Esophagus (tissue), 2 donors: ENCODE data around the gene CCDC9. TPM values are rescaled to one million over a fixed set of nuclear protein-coding genes. Genes with fewer than 3 reads are reported as not detected.

Experiments
- H3K27ac ChIP-seq, 2 donors: one replicate each; pipeline ENCODE4 v1.5.1; 2013; ENCODE audit warnings: low read depth in 2 of 2, mild to moderate bottlenecking in 2 of 2, inconsistent platforms in 1 of 2, low read length in 1 of 2, moderate library complexity in 1 of 2
- H3K27me3 ChIP-seq, 2 donors: one replicate each; pipeline ENCODE4 v1.6.1; 2013; ENCODE audit warnings: low read length in 2 of 2, control low read depth in 1 of 2, mild to moderate bottlenecking in 1 of 2; ENCODE audit not compliant: insufficient read depth in 2 of 2, control insufficient read depth in 1 of 2
- H3K36me3 ChIP-seq, 2 donors: one replicate each; pipeline ENCODE4 v1.6.1; 2013; ENCODE audit warnings: low read length in 1 of 2; ENCODE audit not compliant: control insufficient read depth in 2 of 2, insufficient read depth in 2 of 2
- H3K4me1 ChIP-seq, 2 donors: one replicate each; pipeline ENCODE4 v1.6.1; 2013; ENCODE audit warnings: low read length in 1 of 2; ENCODE audit not compliant: control insufficient read depth in 2 of 2, insufficient read depth in 2 of 2
- H3K4me3 ChIP-seq, 2 donors: one replicate each; pipeline ENCODE4 v1.5.1; 2013; ENCODE audit warnings: low read length in 2 of 2, mild to moderate bottlenecking in 2 of 2, low read depth in 1 of 2, moderate library complexity in 1 of 2
- H3K9me3 ChIP-seq, 2 donors: one replicate each; pipeline ENCODE4 v1.6.1; 2013; ENCODE audit warnings: mild to moderate bottlenecking in 2 of 2, low read depth in 1 of 2, low read length in 1 of 2, moderate library complexity in 1 of 2; ENCODE audit not compliant: control insufficient read depth in 2 of 2, insufficient read depth in 1 of 2
- WGBS, 2 donors: extraction: QIAGEN DNeasy Blood & Tissue Kit; methylation state at CpG; one replicate each; pipeline ENCODE4 v1.1.7; 2013; 5-methylcytosine and 5-hydroxymethylcytosine counted together
- polyA plus RNA-seq, 2 donors: library from polyadenylated mRNA; stranded (reverse); fragments of 200-250 nt; gene quantifications; one replicate each; pipeline ENCODE4 v1.2.3, GENCODE V29; 2013
- donor health status: healthy with polysubstance abuse.
- donor health status: Bipolar disorder and iron deficiency.

The CCDC9 gene
- polyA plus RNA-seq, 2 donors = 12.9 to 22.2 TPM

DNA sequence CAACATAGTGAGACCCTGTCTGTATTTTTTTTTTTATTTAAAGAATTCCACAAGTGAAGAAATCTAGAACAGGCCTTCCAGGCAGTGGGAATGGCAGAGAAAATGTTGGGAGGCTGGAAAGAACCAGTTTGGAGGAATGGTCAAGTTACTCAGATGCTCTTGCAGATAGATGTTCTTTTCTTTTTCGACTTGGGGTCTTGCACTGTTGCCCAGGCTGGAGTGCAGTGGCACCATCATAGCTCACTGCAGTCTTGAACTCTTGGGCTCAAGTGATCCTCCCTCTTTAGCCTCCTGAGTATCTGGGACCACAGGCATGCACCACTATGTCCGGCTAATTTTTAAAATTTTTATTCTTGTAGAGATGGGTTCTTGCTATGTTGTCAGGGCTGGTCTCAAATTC is 54.0 kb downstream of the CCDC9 start:
- H3K36me3 ChIP-seq = no peaks in the 10 kb centered on the region
- H3K4me1 ChIP-seq = peaks cover 0 to 1% of the 10 kb centered on the region in 2 donors
- no peak overlapping the region for H3K27ac ChIP-seq
- 91 to 92% methylated on average over 2 of the region's 2 CpGs for WGBS, 2 donors
- H3K9me3 ChIP-seq = no peaks in the 10 kb centered on the region
- H3K27me3 ChIP-seq = no peaks in the 10 kb centered on the region
- H3K4me3 ChIP-seq = no peak overlapping the region

GRCh38 chr19:47310819-47311218 is 54.5 kb downstream of the CCDC9 start:
- Histone ChIP-seq H3K27ac (no peak overlapping the region), H3K36me3 (no peaks in the 10 kb centered on the region), H3K4me3 (no peak overlapping the region), H3K27me3 (no peaks in the 10 kb centered on the region), H3K9me3 (no peaks in the 10 kb centered on the region), H3K4me1 (no peaks in the 10 kb centered on the region)
- WGBS, 2 donors = 19 to 27% methylated on average over 5 of the region's 5 CpGs

DNA sequence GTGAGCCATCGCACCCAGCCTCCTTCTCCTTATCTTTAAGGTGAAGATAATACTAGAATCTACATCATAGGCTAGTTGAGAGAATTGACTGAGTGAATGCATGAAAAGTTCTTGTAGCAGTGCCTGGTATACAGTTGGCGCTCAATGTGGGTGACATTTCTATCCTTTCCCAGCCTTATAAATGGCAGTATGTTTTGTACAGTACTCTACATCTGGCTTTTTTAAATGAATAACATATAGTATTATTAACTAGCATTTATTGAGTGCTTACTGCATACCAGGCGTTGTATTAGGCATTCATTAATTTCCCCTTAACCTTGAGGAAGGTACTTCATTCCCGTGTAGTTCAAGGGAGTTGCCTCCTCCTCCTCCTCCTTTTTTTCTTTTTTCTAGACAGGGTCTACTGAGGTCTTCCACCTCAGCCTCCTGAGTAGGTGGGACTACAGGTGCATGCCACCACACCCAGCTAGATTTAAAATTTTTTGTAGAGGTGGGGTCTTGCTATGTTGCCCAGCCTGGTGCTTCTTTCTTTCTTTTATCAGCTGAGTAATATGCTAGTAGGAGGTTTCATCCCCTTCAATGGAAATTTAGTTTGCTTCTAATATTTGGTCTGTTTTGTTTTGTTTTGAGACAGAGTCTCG is 56.2 kb downstream of the CCDC9 start:
- Histone ChIP-seq H3K36me3 (no peaks in the 10 kb centered on the region), H3K27me3 (no peaks in the 10 kb centered on the region), H3K9me3 (no peaks in the 10 kb centered on the region), H3K4me1 (no peaks in the 10 kb centered on the region), H3K27ac (no peak overlapping the region), H3K4me3 (no peak overlapping the region)
- 89 to 91% methylated on average over 5 of the region's 5 CpGs for WGBS, 2 donors

GRCh38 chr19:47313754-47314295 is 57.5 kb downstream of the CCDC9 start:
- Histone ChIP-seq H3K4me3 (no peak overlapping the region), H3K27ac (no peak overlapping the region), H3K36me3 (no peaks in the 10 kb centered on the region), H3K27me3 (no peaks in the 10 kb centered on the region), H3K4me1 (no peaks in the 10 kb centered on the region), H3K9me3 (no peaks in the 10 kb centered on the region)
- 83 to 84% methylated on average over 10 of the region's 10 CpGs for WGBS, 2 donors

GRCh38 chr19:47315125-47315821 is 58.9 kb downstream of the CCDC9 start:
- Histone ChIP-seq H3K4me1 (no peaks in the 10 kb centered on the region), H3K9me3 (no peaks in the 10 kb centered on the region), H3K27ac (peak overlapping the region in 1 of 2 donors; percentile 72), H3K27me3 (no peaks in the 10 kb centered on the region), H3K36me3 (no peaks in the 10 kb centered on the region), H3K4me3 (no peak overlapping the region)
- 35 to 38% methylated on average over 12 of the region's 12 CpGs for WGBS, 2 donors

DNA sequence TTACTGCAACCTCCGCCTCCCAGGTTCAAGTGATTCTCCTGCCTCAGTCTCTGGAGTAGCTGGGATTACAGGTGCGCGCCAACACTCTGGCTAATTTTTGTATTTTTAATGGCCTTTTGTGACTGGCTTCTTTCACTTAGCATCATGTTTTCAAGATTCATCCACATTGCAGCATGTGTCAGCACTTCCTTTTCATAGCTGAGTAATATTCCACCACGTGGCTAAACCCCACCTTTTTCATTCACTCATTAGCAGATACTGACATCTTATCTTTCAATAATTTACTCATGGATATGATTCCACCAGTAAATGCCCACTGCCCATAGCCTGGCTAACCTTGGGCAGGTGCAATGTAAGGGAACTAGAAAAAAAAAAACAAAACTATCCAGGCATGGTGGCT is 60.2 kb downstream of the CCDC9 start:
- no peaks in the 10 kb centered on the region for H3K9me3 ChIP-seq
- no peak overlapping the region for H3K27ac ChIP-seq
- no peaks in the 10 kb centered on the region for H3K36me3 ChIP-seq
- no peaks in the 10 kb centered on the region for H3K27me3 ChIP-seq
- WGBS, 2 donors = 87 to 91% methylated on average over 4 of the region's 4 CpGs
- no peak overlapping the region for H3K4me3 ChIP-seq
- H3K4me1 ChIP-seq = no peaks in the 10 kb centered on the region

DNA sequence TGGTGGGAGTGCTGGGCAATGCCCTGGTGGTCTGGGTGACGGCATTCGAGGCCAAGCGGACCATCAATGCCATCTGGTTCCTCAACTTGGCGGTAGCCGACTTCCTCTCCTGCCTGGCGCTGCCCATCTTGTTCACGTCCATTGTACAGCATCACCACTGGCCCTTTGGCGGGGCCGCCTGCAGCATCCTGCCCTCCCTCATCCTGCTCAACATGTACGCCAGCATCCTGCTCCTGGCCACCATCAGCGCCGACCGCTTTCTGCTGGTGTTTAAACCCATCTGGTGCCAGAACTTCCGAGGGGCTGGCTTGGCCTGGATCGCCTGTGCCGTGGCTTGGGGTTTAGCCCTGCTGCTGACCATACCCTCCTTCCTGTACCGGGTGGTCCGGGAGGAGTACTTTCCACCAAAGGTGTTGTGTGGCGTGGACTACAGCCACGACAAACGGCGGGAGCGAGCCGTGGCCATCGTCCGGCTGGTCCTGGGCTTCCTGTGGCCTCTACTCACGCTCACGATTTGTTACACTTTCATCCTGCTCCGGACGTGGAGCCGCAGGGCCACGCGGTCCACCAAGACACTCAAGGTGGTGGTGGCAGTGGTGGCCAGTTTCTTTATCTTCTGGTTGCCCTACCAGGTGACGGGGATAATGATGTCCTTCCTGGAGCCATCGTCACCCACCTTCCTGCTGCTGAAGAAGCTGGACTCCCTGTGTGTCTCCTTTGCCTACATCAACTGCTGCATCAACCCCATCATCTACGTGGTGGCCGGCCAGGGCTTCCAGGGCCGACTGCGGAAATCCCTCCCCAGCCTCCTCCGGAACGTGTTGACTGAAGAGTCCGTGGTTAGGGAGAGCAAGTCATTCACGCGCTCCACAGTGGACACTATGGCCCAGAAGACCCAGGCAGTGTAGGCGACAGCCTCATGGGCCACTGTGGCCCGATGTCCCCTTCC is 63.9 kb downstream of the CCDC9 start:
- H3K36me3 ChIP-seq = no peaks in the 10 kb centered on the region
- 92 to 93% methylated on average over 46 of the region's 46 CpGs for WGBS, 2 donors
- H3K9me3 ChIP-seq = no peaks in the 10 kb centered on the region
- H3K27me3 ChIP-seq = no peaks in the 10 kb centered on the region
- no peaks in the 10 kb centered on the region for H3K4me1 ChIP-seq
- H3K4me3 ChIP-seq = no peak overlapping the region
- H3K27ac ChIP-seq = no peak overlapping the region

Other genes starting within 250 kb of the CCDC9 start
- 1 to 10 TPM in 1 of 2 donors, under 1 TPM in 1; 0.56 to 1.2 TPM for gene NPAS1, start 236.7 kb upstream of the CCDC9 start, polyA plus RNA-seq
- 10 to 100 TPM in 1 of 2 donors, 1 to 10 TPM in 1; 6.1 to 58.0 TPM for gene TMEM160, start 207.9 kb upstream of the CCDC9 start, polyA plus RNA-seq
- 10 to 100 TPM in 1 of 2 donors, 1 to 10 TPM in 1; 8.4 to 13.5 TPM for gene ZC3H4, start 142.7 kb upstream of the CCDC9 start, polyA plus RNA-seq
- 10 to 100 TPM; 17.1 to 53.4 TPM for gene SAE1, start 125.7 kb upstream of the CCDC9 start, polyA plus RNA-seq
- 1 to 10 TPM; 1.4 to 1.8 TPM for gene BBC3, start 25.3 kb upstream of the CCDC9 start, polyA plus RNA-seq
- gene INAFM1, start 18.4 kb downstream of the CCDC9 start, polyA plus RNA-seq = 1 to 10 TPM; 5.6 to 7.4 TPM
- under 1 TPM; 0.71 to 0.96 TPM for gene C5AR1, start 53.3 kb downstream of the CCDC9 start, polyA plus RNA-seq
- gene C5AR2, start 75.7 kb downstream of the CCDC9 start, polyA plus RNA-seq = under 1 TPM; 0.12 to 0.29 TPM
- gene DHX34, start 92.8 kb downstream of the CCDC9 start, polyA plus RNA-seq = 10 to 100 TPM in 1 of 2 donors, 1 to 10 TPM in 1; 9.4 to 15.6 TPM
- 1 to 10 TPM; 4.4 to 4.7 TPM for gene MEIS3, start 163.0 kb downstream of the CCDC9 start, polyA plus RNA-seq
- gene SLC8A2, start 215.4 kb downstream of the CCDC9 start, polyA plus RNA-seq = under 1 TPM; 0.16 to 0.29 TPM
- 10 to 100 TPM; 10.8 to 17.2 TPM for gene KPTN, start 227.7 kb downstream of the CCDC9 start, polyA plus RNA-seq